MCF 10A (cell line): ENCODE data around the gene TRPM8. TPM values are rescaled to one million over a fixed set of nuclear protein-coding genes. Genes with fewer than 3 reads are reported as not detected.

Experiments used
- BruUV-seq: library from RNA; stranded (reverse); fragments of 400-500 nt; replicated peaks from 2 replicates; lab custom pipeline; 2021; lab: Mats Ljungman, UMichigan
- CTCF ChIA-PET: fragments of 300-600 bp; sonication (Branson Sonifier 250); formaldehyde crosslinking; extraction: SDS; loops from one replicate; lab custom pipeline; 2021; ENCODE audit warnings: antibody characterized with exemption, inconsistent platforms; lab: Yijun Ruan, JAX
- POLR2A ChIA-PET: fragments of 300-600, 350-650 bp; sonication (Branson Sonifier 250); formaldehyde crosslinking; extraction: SDS; loops from one replicate; lab custom pipeline; 2020; ENCODE audit warnings: antibody characterized with exemption, inconsistent platforms; lab: Yijun Ruan, JAX
- DNase-seq: peaks from one replicate; pipeline ENCODE4 v3.0.0-alpha.2; 2018; ENCODE audit not compliant: unreplicated experiment
- H3K27ac Mint-ChIP-seq: one replicate; pipeline ENCODE4 v1.8.0; 2022; ENCODE audit warnings: mild to moderate bottlenecking, low read depth, mixed read lengths; ENCODE audit not compliant: unreplicated experiment
- H3K27me3 Mint-ChIP-seq: one replicate; pipeline ENCODE4 v1.8.0; 2022; ENCODE audit warnings: mixed read lengths; ENCODE audit not compliant: insufficient read depth, unreplicated experiment
- H3K36me3 Mint-ChIP-seq: one replicate; pipeline ENCODE4 v1.8.0; 2022; ENCODE audit warnings: mild to moderate bottlenecking, moderate library complexity, mixed read lengths; ENCODE audit not compliant: insufficient read depth, unreplicated experiment
- H3K4me1 Mint-ChIP-seq: one replicate; pipeline ENCODE4 v1.8.0; 2022; ENCODE audit warnings: mixed read lengths; ENCODE audit not compliant: insufficient read depth, unreplicated experiment
- H3K4me3 Mint-ChIP-seq: one replicate; pipeline ENCODE4 v1.8.0; 2022; ENCODE audit warnings: mild to moderate bottlenecking, moderate library complexity, mixed read lengths; ENCODE audit not compliant: unreplicated experiment
- H3K9me3 Mint-ChIP-seq: one replicate; pipeline ENCODE4 v1.8.0; 2022; ENCODE audit warnings: mixed read lengths; ENCODE audit not compliant: unreplicated experiment
- CTCF ChIP-seq: fragments of 200-600 bp; IDR thresholded peaks from one replicate; pipeline ENCODE4 v1.8.0; 2022; ENCODE audit warnings: antibody characterized with exemption, mild to moderate bottlenecking; ENCODE audit not compliant: unreplicated experiment
- intact Hi-C: fragments of 100-400 bp; cut with micrococcal nuclease; formaldehyde crosslinking; loops from 2 replicates; pipeline ENCODE4 v1.14.1; 2022
- total RNA-seq: library from RNA; stranded (reverse); gene quantifications from 2 replicates; pipeline ENCODE4 v1.2.3, GENCODE V29; 2022

TRPM8 gene
- total RNA-seq, 1 experiment from 2014 or later = not detected

GRCh38 chr2:234020332-234020731, 103.2 kb downstream of the TRPM8 start:
- no peaks in the 10 kb centered on the region for H3K9me3 Mint-ChIP-seq
- BruUV-seq = no TSS peak
- no peak overlapping the region for H3K27ac Mint-ChIP-seq
- DNase-seq = no peak
- no peak for TF ChIP-seq CTCF
- H3K4me3 Mint-ChIP-seq = no peak overlapping the region
- intact Hi-C loops = no loop called here
- no peaks in the 10 kb centered on the region for H3K4me1 Mint-ChIP-seq
- peaks cover 10% of the 10 kb centered on the region for H3K27me3 Mint-ChIP-seq
- CTCF ChIA-PET = no interaction called here
- H3K36me3 Mint-ChIP-seq = no peaks in the 10 kb centered on the region
- POLR2A ChIA-PET = no interaction called here

- no TSS peak for BruUV-seq
- peaks cover 16% of the 10 kb centered on the region for H3K27me3 Mint-ChIP-seq
- intact Hi-C loops = no loop called here
- H3K4me3 Mint-ChIP-seq = no peak overlapping the region
- CTCF ChIA-PET = no interaction called here
- no peak for DNase-seq
- H3K9me3 Mint-ChIP-seq = no peaks in the 10 kb centered on the region
- POLR2A ChIA-PET = interaction anchor here (0.6 to 1.5 kb wide), 2 partner anchors 9 to 111 kb away, joined by 3 to 4 read pairs; no protein-coding TSS in a partner anchor
- no peaks in the 10 kb centered on the region for H3K36me3 Mint-ChIP-seq
- no peak overlapping the region for H3K27ac Mint-ChIP-seq
- no peak for TF ChIP-seq CTCF
- H3K4me1 Mint-ChIP-seq = no peaks in the 10 kb centered on the region
Measured at GRCh38 chr2:234022424-234022823, 105.3 kb downstream of the TRPM8 start.

DNA sequence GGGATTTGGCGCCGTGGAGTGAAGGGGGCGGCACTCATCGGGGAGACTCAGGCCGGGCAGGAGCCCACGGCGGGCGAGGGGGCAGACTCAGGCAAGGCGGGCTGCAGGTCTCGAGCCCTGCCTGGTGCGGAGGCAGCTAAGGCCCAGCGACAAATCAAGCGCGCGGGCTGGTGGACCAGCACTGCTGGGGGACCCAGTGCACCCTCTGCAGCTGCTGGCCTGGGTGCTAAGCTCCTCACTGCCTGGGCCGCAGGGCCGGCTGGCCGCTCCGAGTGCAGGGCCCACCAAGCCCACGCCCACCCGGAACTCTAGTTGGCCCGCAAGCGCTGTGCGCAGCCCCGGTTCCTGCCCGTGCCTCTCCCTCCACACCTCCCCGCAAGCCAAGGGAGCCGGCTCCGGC, 107.1 kb downstream of the TRPM8 start:
- no peaks in the 10 kb centered on the region for H3K4me1 Mint-ChIP-seq
- DNase-seq = no peak
- no peaks in the 10 kb centered on the region for H3K36me3 Mint-ChIP-seq
- BruUV-seq = no TSS peak
- POLR2A ChIA-PET = no interaction called here
- intact Hi-C loops = no loop called here
- H3K27ac Mint-ChIP-seq = no peak overlapping the region
- CTCF ChIA-PET = no interaction called here
- no peaks in the 10 kb centered on the region for H3K9me3 Mint-ChIP-seq
- no peak for TF ChIP-seq CTCF
- H3K27me3 Mint-ChIP-seq = peaks cover 23% of the 10 kb centered on the region
- no peak overlapping the region for H3K4me3 Mint-ChIP-seq

DNA sequence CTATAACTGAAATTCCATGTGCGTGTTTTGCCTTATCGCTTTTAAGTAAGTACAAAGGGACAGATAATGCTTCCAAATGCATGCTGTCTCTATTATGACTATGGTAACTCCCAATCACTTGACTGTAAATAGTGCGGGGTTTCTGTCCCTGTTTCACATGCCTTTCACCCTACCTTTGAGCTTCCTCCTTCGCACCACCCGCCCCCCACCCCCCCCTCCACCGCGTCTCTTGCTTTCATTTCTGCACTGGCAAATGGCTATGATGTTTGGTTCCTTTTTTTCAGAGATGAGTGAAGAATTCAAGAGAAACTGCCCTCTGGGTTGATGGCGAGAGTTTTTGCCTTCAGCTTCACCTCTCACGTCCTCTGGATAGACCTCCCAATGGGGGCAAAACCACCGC, 108.3 kb downstream of the TRPM8 start:
- no peaks in the 10 kb centered on the region for H3K4me1 Mint-ChIP-seq
- POLR2A ChIA-PET = interaction anchor here (0.7 kb wide), 1 partner anchor 65 kb away, joined by 3 read pairs; no protein-coding TSS in a partner anchor
- peaks cover 23% of the 10 kb centered on the region for H3K27me3 Mint-ChIP-seq
- CTCF ChIA-PET = interaction anchor here (0.6 kb wide), 5 partner anchors 16 to 523 kb away, joined by 3 to 6 read pairs (median 5); no protein-coding TSS in a partner anchor
- no peak overlapping the region for H3K4me3 Mint-ChIP-seq
- H3K9me3 Mint-ChIP-seq = no peaks in the 10 kb centered on the region
- no peaks in the 10 kb centered on the region for H3K36me3 Mint-ChIP-seq
- intact Hi-C loops = no loop called here
- no peak for TF ChIP-seq CTCF
- no peak overlapping the region for H3K27ac Mint-ChIP-seq
- no TSS peak for BruUV-seq
- no peak for DNase-seq
